Panc1 (cell line): ENCODE data around the gene TOX3. TPM values are rescaled to one million over a fixed set of nuclear protein-coding genes. Genes with fewer than 3 reads are reported as not detected.

Experiments used
- ATAC-seq: fragments of 200-7000 bp; cut with Tn5 transposase; 2 replicates; pipeline ENCODE4 v1.9.1; 2020; ENCODE audit warnings: mild to moderate bottlenecking, moderate library complexity
- BruUV-seq: library from RNA; stranded (reverse); fragments of 400-500 nt; replicated peaks from 2 replicates; lab custom pipeline; 2021; lab: Mats Ljungman, UMichigan
- CTCF ChIA-PET: fragments of 300-600 bp; sonication (Branson Sonifier 250); formaldehyde crosslinking; loops from one replicate; lab custom pipeline; 2022; ENCODE audit warnings: antibody characterized with exemption; lab: Charles Lee
- POLR2A ChIA-PET: fragments of 300-600 bp; sonication (Branson Sonifier 250); formaldehyde crosslinking; loops from one replicate; lab custom pipeline; 2022; ENCODE audit warnings: antibody characterized with exemption; lab: Charles Lee
- DNase-seq: peaks from one replicate; pipeline ENCODE4 v3.0.0-alpha.2; 2010; ENCODE audit warnings: low read depth, low spot score
- H3K27ac ChIP-seq: 2 replicates; pipeline ENCODE4 v1.5.1; 2011; ENCODE audit warnings: mild to moderate bottlenecking, low read length, inconsistent platforms
- H3K27me3 ChIP-seq: fragments of 200-500 bp; sonication (Bioruptor generic); 2 replicates; pipeline ENCODE4 v1.6.0; 2014; ENCODE audit warnings: low read length, inconsistent platforms; ENCODE audit not compliant: control insufficient read depth, insufficient read depth
- H3K36me3 ChIP-seq: fragments of 200-500 bp; sonication (Bioruptor generic); 2 replicates; pipeline ENCODE4 v1.5.1; 2014; ENCODE audit warnings: inconsistent platforms, mild to moderate bottlenecking, low read length, moderate library complexity; ENCODE audit not compliant: control insufficient read depth, insufficient read depth
- H3K4me1 ChIP-seq: 2 replicates; pipeline ENCODE4 v1.5.1; 2011; ENCODE audit warnings: inconsistent platforms, mild to moderate bottlenecking, low read length, moderate library complexity; ENCODE audit not compliant: control insufficient read depth, insufficient read depth
- H3K4me3 ChIP-seq, 2 experiments: 2 replicates each; pipeline ENCODE4 v1.5.1; 2011 to 2012; ENCODE audit warnings: low read depth in 2 of 2, low read length in 2 of 2, mild to moderate bottlenecking in 2 of 2, inconsistent platforms in 1 of 2, moderate library complexity in 1 of 2
- H3K9me3 ChIP-seq: fragments of 200-500 bp; sonication (Bioruptor generic); 2 replicates; pipeline ENCODE4 v1.5.1; 2014; ENCODE audit warnings: low read depth, mild to moderate bottlenecking, inconsistent platforms, low read length, moderate library complexity; ENCODE audit not compliant: control insufficient read depth, insufficient read depth
- CTCF ChIP-seq: fragments of 450-650 bp; IDR thresholded peaks from 2 replicates; pipeline ENCODE4 v1.5.1; 2017; ENCODE audit warnings: mild to moderate bottlenecking
- POLR2AphosphoS5 ChIP-seq: IDR thresholded peaks from 2 replicates; pipeline ENCODE4 v1.6.1; 2012; ENCODE audit warnings: mild to moderate bottlenecking, low read depth, low read length, moderate library complexity
- REST ChIP-seq, 2 experiments: IDR thresholded peaks; 2 replicates each; pipeline ENCODE4 v1.6.1; 2011 to 2012; ENCODE audit warnings: low read depth in 2 of 2, control low read depth in 1 of 2, low read length in 1 of 2, mild to moderate bottlenecking in 1 of 2, moderate library complexity in 1 of 2; ENCODE audit not compliant: insufficient read depth in 1 of 2
- SIN3A ChIP-seq: IDR thresholded peaks from 2 replicates; pipeline ENCODE4 v1.6.1; 2012; ENCODE audit warnings: low read depth, mild to moderate bottlenecking, low read length, moderate library complexity, borderline replicate concordance; ENCODE audit not compliant: insufficient read depth
- TCF7L2 ChIP-seq: IDR thresholded peaks from 2 replicates; pipeline ENCODE4 v1.6.1; 2011; ENCODE audit warnings: mild to moderate bottlenecking, low read depth, low read length, inconsistent platforms
- in situ Hi-C: cut with HindIII; loops from 2 replicates; pipeline ENCODE4 v1.10.0; 2016; ENCODE audit warnings: low sequenced_read_pairs, low pct_unique_long_range_greater_than_20kb
- intact Hi-C: fragments of 100-400 bp; cut with micrococcal nuclease; formaldehyde crosslinking; loops from one replicate; pipeline ENCODE4 v1.10.0; 2022; ENCODE audit not compliant: unreplicated experiment
- total RNA-seq: library from RNA; stranded (reverse); gene quantifications from one replicate; pipeline ENCODE4 v1.2.1, GENCODE V29; 2021; ENCODE audit not compliant: unreplicated experiment

Gene TOX3
- total RNA-seq, 1 experiment from 2014 or later: 3.4 TPM

- H3K4me1 ChIP-seq: no peaks in the 10 kb centered on the region
- no peaks in the 10 kb centered on the region for H3K9me3 ChIP-seq
- ATAC-seq (no peak), DNase-seq (no peak)
- TF ChIP-seq POLR2AphosphoS5: no peak
- TF ChIP-seq CTCF: no peak
- TF ChIP-seq TCF7L2: no peak
- no peak for TF ChIP-seq SIN3A
- no peak for TF ChIP-seq REST (IDR thresholded peaks at IDR 0.05; ENCODE audit: insufficient read depth in 1 of 2, low read depth in 2 of 2, low read length in 1 of 2)
- in situ Hi-C loops: no loop called here
- intact Hi-C loops: no loop called here
- H3K27me3 ChIP-seq: no peaks in the 10 kb centered on the region
- BruUV-seq: no TSS peak
- H3K36me3 ChIP-seq: no peaks in the 10 kb centered on the region
- POLR2A ChIA-PET: no interaction called here
- no peak overlapping the region for H3K27ac ChIP-seq
- CTCF ChIA-PET: no interaction called here
- H3K4me3 ChIP-seq: no peak overlapping the region
Measured at GRCh38 chr16:52555572-52555971, 8.6 kb upstream of the TOX3 start.

GRCh38 chr16:52554334-52554733 is 7.4 kb upstream of the TOX3 start:
- Histone ChIP-seq H3K9me3 (no peaks in the 10 kb centered on the region), H3K27ac (no peak overlapping the region), H3K4me3 (no peak overlapping the region), H3K36me3 (no peaks in the 10 kb centered on the region), H3K27me3 (no peaks in the 10 kb centered on the region), H3K4me1 (no peaks in the 10 kb centered on the region)
- DNase-seq (no peak), ATAC-seq (no peak)
- intact Hi-C loops (no loop called here), in situ Hi-C loops (no loop called here)
- ChIA-PET CTCF (no interaction called here), POLR2A (no interaction called here)
- BruUV-seq: no TSS peak
- TF ChIP-seq REST (IDR thresholded peaks at IDR 0.05; ENCODE audit: insufficient read depth in 1 of 2, low read depth in 2 of 2, low read length in 1 of 2) (no peak), CTCF (no peak), TCF7L2 (no peak), POLR2AphosphoS5 (no peak), SIN3A (no peak)
